GM21737 (cell line): ENCODE data around the gene NTN4.
"Not testable (repeated sequence)": the region's sequence is repeated elsewhere in the genome, so short reads cannot be mapped to it uniquely, and the experiment has no call there.

Experiments used
- ATAC-seq: cut with Tn5 transposase; IDR thresholded peaks from one replicate; pipeline ENCODE4 v1.9.1; 2021; ENCODE audit warnings: mild to moderate bottlenecking, moderate library complexity; ENCODE audit not compliant: unreplicated experiment

Gene NTN4

GRCh38 chr12:95715177-95715576 is 75.4 kb downstream of the NTN4 start:
- ATAC-seq = no peak

GRCh38 chr12:95712269-95712668 is 78.3 kb downstream of the NTN4 start:
- ATAC-seq = no peak

- no peak for ATAC-seq
Measured at GRCh38 chr12:95710386-95710785, 80.2 kb downstream of the NTN4 start.

- ATAC-seq = no peak
Measured at GRCh38 chr12:95709152-95709551, 81.4 kb downstream of the NTN4 start.

- no peak for ATAC-seq
Measured at GRCh38 chr12:95705143-95705542, 85.4 kb downstream of the NTN4 start.

GRCh38 chr12:95703986-95704385 is 86.6 kb downstream of the NTN4 start:
- ATAC-seq = no peak

- ATAC-seq = no peak
Measured at GRCh38 chr12:95701722-95702418, 88.7 kb downstream of the NTN4 start.

- ATAC-seq = no peak
Measured at GRCh38 chr12:95701275-95701674, 89.3 kb downstream of the NTN4 start.

GRCh38 chr12:95700316-95700785 is 90.2 kb downstream of the NTN4 start:
- peak; percentile 95 for ATAC-seq

- no peak for ATAC-seq
Measured at GRCh38 chr12:95699579-95699978, 91.0 kb downstream of the NTN4 start.

GRCh38 chr12:95694136-95694535 is 96.4 kb downstream of the NTN4 start:
- no peak for ATAC-seq

- ATAC-seq = no peak
Measured at GRCh38 chr12:95693689-95694088, 96.9 kb downstream of the NTN4 start.

- ATAC-seq = no peak
Measured at GRCh38 chr12:95690861-95691635, 99.5 kb downstream of the NTN4 start.

GRCh38 chr12:95687937-95688336 is 102.6 kb downstream of the NTN4 start:
- no peak for ATAC-seq

- ATAC-seq = no peak
Measured at GRCh38 chr12:95683418-95683817, 107.1 kb downstream of the NTN4 start.

GRCh38 chr12:95681210-95681765 is 109.3 kb downstream of the NTN4 start:
- ATAC-seq = no peak

- ATAC-seq = no peak
Measured at GRCh38 chr12:95678684-95679083, 111.9 kb downstream of the NTN4 start.

- not testable (repeated sequence) for ATAC-seq
Measured at GRCh38 chr12:95677782-95678181, 112.8 kb downstream of the NTN4 start.

GRCh38 chr12:95674631-95675030 is 115.9 kb downstream of the NTN4 start:
- ATAC-seq = no peak

GRCh38 chr12:95674163-95674562 is 116.4 kb downstream of the NTN4 start:
- ATAC-seq = no peak

- no peak for ATAC-seq
Measured at GRCh38 chr12:95673576-95673975, 117.0 kb downstream of the NTN4 start.

GRCh38 chr12:95672166-95672565 is 118.4 kb downstream of the NTN4 start:
- no peak for ATAC-seq
